ENCODE data around the gene SFXN3.

GRCh38 chr10:100995181-100995580 is 35.9 kb upstream of the SFXN3 start:
- TF ChIP-seq, protein P1, sequence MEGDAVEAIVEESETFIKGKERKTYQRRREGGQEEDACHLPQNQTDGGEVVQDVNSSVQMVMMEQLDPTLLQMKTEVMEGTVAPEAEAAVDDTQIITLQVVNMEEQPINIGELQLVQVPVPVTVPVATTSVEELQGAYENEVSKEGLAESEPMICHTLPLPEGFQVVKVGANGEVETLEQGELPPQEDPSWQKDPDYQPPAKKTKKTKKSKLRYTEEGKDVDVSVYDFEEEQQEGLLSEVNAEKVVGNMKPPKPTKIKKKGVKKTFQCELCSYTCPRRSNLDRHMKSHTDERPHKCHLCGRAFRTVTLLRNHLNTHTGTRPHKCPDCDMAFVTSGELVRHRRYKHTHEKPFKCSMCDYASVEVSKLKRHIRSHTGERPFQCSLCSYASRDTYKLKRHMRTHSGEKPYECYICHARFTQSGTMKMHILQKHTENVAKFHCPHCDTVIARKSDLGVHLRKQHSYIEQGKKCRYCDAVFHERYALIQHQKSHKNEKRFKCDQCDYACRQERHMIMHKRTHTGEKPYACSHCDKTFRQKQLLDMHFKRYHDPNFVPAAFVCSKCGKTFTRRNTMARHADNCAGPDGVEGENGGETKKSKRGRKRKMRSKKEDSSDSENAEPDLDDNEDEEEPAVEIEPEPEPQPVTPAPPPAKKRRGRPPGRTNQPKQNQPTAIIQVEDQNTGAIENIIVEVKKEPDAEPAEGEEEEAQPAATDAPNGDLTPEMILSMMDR (IDR thresholded peaks at IDR 0.05) = no peak
- TF ChIP-seq POLR2A (IDR thresholded peaks at IDR 0.05) = no peak

Measured in lower leg skin (tissue), 3 donors.